ENCODE data around the gene CCDC159.

DNA sequence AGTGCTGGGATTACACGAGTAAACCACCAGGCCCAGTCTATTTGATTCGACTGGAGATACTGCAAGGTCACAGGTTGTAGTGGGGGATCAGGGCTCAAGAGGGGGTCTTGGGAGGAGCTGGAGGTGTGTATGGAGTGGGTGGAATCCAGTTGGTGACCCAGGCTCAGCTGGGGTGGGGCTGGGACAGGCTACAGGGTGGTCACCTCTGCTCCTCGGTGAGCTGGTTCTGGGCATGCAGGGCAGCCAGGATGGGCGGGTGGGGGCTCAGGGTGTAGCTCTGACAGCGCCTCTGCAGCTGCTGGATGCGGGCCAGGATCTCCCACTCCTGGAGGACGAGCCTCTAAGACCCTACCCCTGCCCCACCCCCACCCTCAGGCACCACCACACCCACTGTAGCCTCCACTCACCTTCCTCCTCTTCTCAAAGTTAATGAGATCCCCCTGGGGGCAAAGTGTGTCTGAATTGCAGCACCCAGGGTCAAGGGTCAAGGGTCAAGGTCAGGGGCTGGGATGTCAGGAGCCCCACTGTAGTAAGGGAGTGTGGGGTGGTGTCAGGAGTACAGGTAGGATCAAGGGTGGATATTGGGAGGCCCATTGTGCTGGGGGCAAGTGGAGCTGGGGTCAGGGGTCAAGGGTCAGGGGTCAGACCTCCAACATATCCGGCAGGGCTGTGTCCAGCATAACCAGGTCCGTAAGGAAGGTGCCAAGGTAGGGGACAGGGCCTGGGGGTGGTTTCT is 55.7 kb downstream of the CCDC159 start:
- TF ChIP-seq, protein P1, sequence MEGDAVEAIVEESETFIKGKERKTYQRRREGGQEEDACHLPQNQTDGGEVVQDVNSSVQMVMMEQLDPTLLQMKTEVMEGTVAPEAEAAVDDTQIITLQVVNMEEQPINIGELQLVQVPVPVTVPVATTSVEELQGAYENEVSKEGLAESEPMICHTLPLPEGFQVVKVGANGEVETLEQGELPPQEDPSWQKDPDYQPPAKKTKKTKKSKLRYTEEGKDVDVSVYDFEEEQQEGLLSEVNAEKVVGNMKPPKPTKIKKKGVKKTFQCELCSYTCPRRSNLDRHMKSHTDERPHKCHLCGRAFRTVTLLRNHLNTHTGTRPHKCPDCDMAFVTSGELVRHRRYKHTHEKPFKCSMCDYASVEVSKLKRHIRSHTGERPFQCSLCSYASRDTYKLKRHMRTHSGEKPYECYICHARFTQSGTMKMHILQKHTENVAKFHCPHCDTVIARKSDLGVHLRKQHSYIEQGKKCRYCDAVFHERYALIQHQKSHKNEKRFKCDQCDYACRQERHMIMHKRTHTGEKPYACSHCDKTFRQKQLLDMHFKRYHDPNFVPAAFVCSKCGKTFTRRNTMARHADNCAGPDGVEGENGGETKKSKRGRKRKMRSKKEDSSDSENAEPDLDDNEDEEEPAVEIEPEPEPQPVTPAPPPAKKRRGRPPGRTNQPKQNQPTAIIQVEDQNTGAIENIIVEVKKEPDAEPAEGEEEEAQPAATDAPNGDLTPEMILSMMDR (IDR thresholded peaks at IDR 0.05): no peak
- TF ChIP-seq FOXK1 (CRISPR knock-in tag; IDR thresholded peaks at IDR 0.05) (no peak), SP1 (CRISPR knock-in tag; conservative IDR thresholded peaks at IDR 0.05) (no peak), TCF7 (CRISPR knock-in tag; IDR thresholded peaks at IDR 0.05; ENCODE audit: low read depth) (no peak), NFE2L1 (CRISPR knock-in tag; IDR thresholded peaks at IDR 0.05) (no peak), NFYB (CRISPR knock-in tag; conservative IDR thresholded peaks at IDR 0.05; ENCODE audit: low read depth) (no peak), ESRRA (CRISPR knock-in tag; IDR thresholded peaks at IDR 0.05; ENCODE audit: borderline replicate concordance) (no peak)
- TF ChIP-seq, protein P2, sequence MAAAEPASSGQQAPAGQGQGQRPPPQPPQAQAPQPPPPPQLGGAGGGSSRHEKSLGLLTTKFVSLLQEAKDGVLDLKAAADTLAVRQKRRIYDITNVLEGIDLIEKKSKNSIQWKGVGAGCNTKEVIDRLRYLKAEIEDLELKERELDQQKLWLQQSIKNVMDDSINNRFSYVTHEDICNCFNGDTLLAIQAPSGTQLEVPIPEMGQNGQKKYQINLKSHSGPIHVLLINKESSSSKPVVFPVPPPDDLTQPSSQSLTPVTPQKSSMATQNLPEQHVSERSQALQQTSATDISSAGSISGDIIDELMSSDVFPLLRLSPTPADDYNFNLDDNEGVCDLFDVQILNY (CRISPR knock-in tag; IDR thresholded peaks at IDR 0.05): no peak
- TF ChIP-seq, protein P3, sequence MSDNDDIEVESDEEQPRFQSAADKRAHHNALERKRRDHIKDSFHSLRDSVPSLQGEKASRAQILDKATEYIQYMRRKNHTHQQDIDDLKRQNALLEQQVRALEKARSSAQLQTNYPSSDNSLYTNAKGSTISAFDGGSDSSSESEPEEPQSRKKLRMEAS (CRISPR knock-in tag; IDR thresholded peaks at IDR 0.05): no peak
